H1 (cell line): ENCODE data around the gene ZNF562. TPM values are rescaled to one million over a fixed set of nuclear protein-coding genes. Genes with fewer than 3 reads are reported as not detected.
A peak's percentile ranks its signal among the peaks of the same experiment; 100 is the strongest.

ENCODE experiments used
- CTCF ChIA-PET: fragments of 300-600 bp; sonication (Branson Sonifier 250); formaldehyde crosslinking; loops from one replicate; lab custom pipeline; 2021; ENCODE audit not compliant: partially characterized antibody; lab: Charles Lee
- POLR2A ChIA-PET: fragments of 300-600 bp; sonication (Branson Sonifier 250); formaldehyde crosslinking; loops from one replicate; lab custom pipeline; 2021; ENCODE audit warnings: inconsistent platforms; ENCODE audit not compliant: partially characterized antibody; lab: Charles Lee
- DNase-seq, 2 experiments: peaks; one replicate each; pipeline versions ENCODE4 v3.0.0 to v3.0.0-alpha.2; 2010 to 2022; ENCODE audit warnings: low spot score in 2 of 2, low read depth in 1 of 2, mixed read lengths in 1 of 2
- FAIRE-seq: peaks from 2 replicates; lab custom pipeline; 2011; peaks lifted over from hg19 to GRCh38; lab: Jason Lieb, UNC
- H2AFZ ChIP-seq: 2 replicates; pipeline ENCODE4 v1.8.1; 2012; ENCODE audit warnings: low read length, inconsistent platforms
- H2AK5ac ChIP-seq: 2 replicates; pipeline ENCODE4 v1.6.1; 2013; ENCODE audit warnings: low read depth, low read length
- H2BK120ac ChIP-seq: replicated peaks from 2 replicates; pipeline ENCODE3; 2013; ENCODE audit warnings: low read depth, low read length, inconsistent platforms
- H2BK12ac ChIP-seq: 2 replicates; pipeline ENCODE4 v1.6.1; 2013; ENCODE audit warnings: low read depth, low read length
- H2BK15ac ChIP-seq: 2 replicates; pipeline ENCODE4 v1.6.1; 2013; ENCODE audit warnings: low read length
- H2BK20ac ChIP-seq: 2 replicates; pipeline ENCODE4 v1.6.1; 2013; ENCODE audit warnings: low read length
- H2BK5ac ChIP-seq: 2 replicates; pipeline ENCODE4 v1.6.1; 2013; ENCODE audit warnings: low read depth, low read length
- H3K14ac ChIP-seq: 2 replicates; pipeline ENCODE4 v1.6.1; 2013; ENCODE audit warnings: inconsistent platforms; ENCODE audit not compliant: insufficient read length
- H3K18ac ChIP-seq: 2 replicates; pipeline ENCODE4 v1.6.1; 2013; ENCODE audit warnings: low read length; ENCODE audit errors: extremely low read depth
- H3K23ac ChIP-seq: 2 replicates; pipeline ENCODE4 v1.6.1; 2013; ENCODE audit warnings: inconsistent platforms; ENCODE audit not compliant: insufficient read length
- H3K23me2 ChIP-seq: 2 replicates; pipeline ENCODE4 v1.6.1; 2013; ENCODE audit warnings: low read depth, low read length
- H3K27ac ChIP-seq: 2 replicates; pipeline ENCODE4 v1.6.1; 2011; ENCODE audit warnings: low read depth, low read length, inconsistent platforms
- H3K27me3 ChIP-seq, 4 experiments: replicated peaks in 1 of 4; 1 replicate in 1 of 4; 2 replicates in 3 of 4; pipeline versions ENCODE4 v1.6.1 to v1.8.1; 2011 to 2013; ENCODE audit warnings: low read length in 3 of 4, mild to moderate bottlenecking in 3 of 4, inconsistent platforms in 2 of 4, mixed read lengths in 2 of 4, moderate library complexity in 1 of 4; ENCODE audit not compliant: control insufficient read depth in 3 of 4, insufficient read depth in 3 of 4; ENCODE audit errors: extremely low read depth in 1 of 4
- H3K36me3 ChIP-seq, 4 experiments: 2 replicates each; pipeline versions ENCODE4 v1.6.1 to v1.8.1; 2011 to 2013; ENCODE audit warnings: mild to moderate bottlenecking in 4 of 4, low read length in 3 of 4, moderate library complexity in 2 of 4, control low read depth in 1 of 4, inconsistent platforms in 1 of 4; ENCODE audit not compliant: insufficient read depth in 4 of 4, control insufficient read depth in 2 of 4
- H3K4ac ChIP-seq: replicated peaks from 2 replicates; pipeline ENCODE3; 2013; ENCODE audit warnings: low read length, low read depth, mixed read lengths, inconsistent platforms; ENCODE audit not compliant: insufficient read length
- H3K4me1 ChIP-seq, 4 experiments: replicated peaks in 1 of 4; 1 replicate in 1 of 4; 2 replicates in 3 of 4; pipeline versions ENCODE4 v1.6.1 to v1.8.1; 2011 to 2013; ENCODE audit warnings: low read length in 3 of 4, inconsistent platforms in 2 of 4, mixed read lengths in 1 of 4; ENCODE audit not compliant: insufficient read depth in 4 of 4, control insufficient read depth in 3 of 4
- H3K4me2 ChIP-seq, 2 experiments: 2 replicates each; pipeline versions ENCODE4 v1.6.1 to v1.8.1; 2011 to 2013; ENCODE audit warnings: low read depth in 2 of 2, low read length in 2 of 2, control low read depth in 1 of 2, inconsistent platforms in 1 of 2, mild to moderate bottlenecking in 1 of 2; ENCODE audit not compliant: insufficient read depth in 1 of 2
- H3K4me3 ChIP-seq, 4 experiments: fragments of 200-600, 300-600 bp in 1 of 4; sonication (generic), shearing (Covaris generic), sonication (Bioruptor Twin) in 1 of 4; 2 replicates each; pipeline versions ENCODE4 v1.5.1 to v1.8.1; 2011 to 2016; ENCODE audit warnings: low read length in 4 of 4, low read depth in 3 of 4, control low read depth in 2 of 4, inconsistent platforms in 2 of 4, mild to moderate bottlenecking in 2 of 4, mixed read lengths in 1 of 4, moderate library complexity in 1 of 4; ENCODE audit not compliant: insufficient read depth in 2 of 4; ENCODE audit errors: extremely low read depth in 1 of 4
- H3K56ac ChIP-seq: replicated peaks from 2 replicates; pipeline ENCODE3; 2013; ENCODE audit warnings: low read depth, mild to moderate bottlenecking, mixed read lengths, low read length, inconsistent platforms; ENCODE audit not compliant: insufficient read length
- H3K79me1 ChIP-seq: 2 replicates; pipeline ENCODE4 v1.6.1; 2013; ENCODE audit warnings: low read depth, low read length, control low read depth
- H3K79me2 ChIP-seq, 2 experiments: 2 replicates each; pipeline versions ENCODE4 v1.6.1 to v1.8.1; 2012 to 2013; ENCODE audit warnings: low read length in 2 of 2, mild to moderate bottlenecking in 2 of 2, inconsistent platforms in 1 of 2; ENCODE audit not compliant: insufficient read depth in 2 of 2, control insufficient read depth in 1 of 2
- H3K9ac ChIP-seq, 4 experiments: replicated peaks in 1 of 4; 1 replicate in 1 of 4; 2 replicates in 3 of 4; pipeline versions ENCODE4 v1.6.1 to v1.8.1; 2011 to 2013; ENCODE audit warnings: low read depth in 3 of 4, low read length in 3 of 4, control low read depth in 2 of 4, mild to moderate bottlenecking in 2 of 4, moderate library complexity in 2 of 4, inconsistent platforms in 1 of 4; ENCODE audit errors: extremely low read depth in 1 of 4
- H3K9me3 ChIP-seq, 2 experiments: 2 replicates each; pipeline versions ENCODE4 v1.6.1 to v1.8.1; 2012 to 2013; ENCODE audit warnings: mild to moderate bottlenecking in 2 of 2, moderate library complexity in 2 of 2, control low read depth in 1 of 2, inconsistent platforms in 1 of 2, low read depth in 1 of 2, low read length in 1 of 2, mixed read lengths in 1 of 2; ENCODE audit not compliant: insufficient read depth in 2 of 2
- H4K20me1 ChIP-seq, 2 experiments: replicated peaks in 1 of 2; 2 replicates each; pipeline versions ENCODE3 to v1.8.1; 2011 to 2013; ENCODE audit warnings: inconsistent platforms in 2 of 2, low read length in 2 of 2, mild to moderate bottlenecking in 1 of 2; ENCODE audit not compliant: insufficient read depth in 2 of 2, control insufficient read depth in 1 of 2
- H4K5ac ChIP-seq: 2 replicates; pipeline ENCODE4 v1.6.1; 2013; ENCODE audit warnings: low read length, low read depth, mixed read lengths, inconsistent platforms; ENCODE audit not compliant: insufficient read length
- H4K8ac ChIP-seq: 2 replicates; pipeline ENCODE4 v1.8.0; 2013; ENCODE audit warnings: mild to moderate bottlenecking, moderate library complexity, low read length, inconsistent platforms; ENCODE audit not compliant: insufficient read depth; ENCODE audit errors: extremely low read depth
- H4K91ac ChIP-seq: replicated peaks from 2 replicates; pipeline ENCODE3; 2013; ENCODE audit warnings: low read length, mixed read lengths, inconsistent platforms; ENCODE audit not compliant: insufficient read length
- ATF2 ChIP-seq: IDR thresholded peaks from 2 replicates; pipeline ENCODE4 v1.6.1; 2012; ENCODE audit warnings: low read length, inconsistent platforms
- ZNF274 ChIP-seq: IDR thresholded peaks from 2 replicates; pipeline ENCODE4 v1.7.0; 2012; ENCODE audit warnings: low read length, borderline replicate concordance; ENCODE audit errors: extremely low read depth
- WGBS, 2 experiments: shearing (Covaris generic) in 1 of 2; methylation state at CpG; one replicate each; pipeline versions ENCODE4 v1.1.6 to v1.1.7; 2013 to 2015; ENCODE audit warnings: low lambda C conversion rate in 2 of 2, mixed read lengths in 2 of 2, inconsistent platforms in 1 of 2, low coverage in 1 of 2, missing lambda C conversion rate in 1 of 2; ENCODE audit not compliant: insufficient replicate concordance in 2 of 2, insufficient coverage in 1 of 2, insufficient read length in 1 of 2; ENCODE audit errors: extremely low coverage in 1 of 2, missing lambda C conversion rate in 1 of 2; 5-methylcytosine and 5-hydroxymethylcytosine counted together
- polyA plus RNA-seq, 7 experiments: library from polyadenylated mRNA; depleted of rRNA in 3 of 7; stranded (reverse) in 5 of 7; unstranded in 2 of 7; fragments of >200 nt in 5 of 7; fragments of 200-250 nt in 2 of 7; gene quantifications; 1 replicate in 5 of 7; 2 replicates in 1 of 7; 4 replicates in 1 of 7; pipeline versions ENCODE4 v1.2.1 to v1.2.3, GENCODE V29; 2011 to 2013; ENCODE audit warnings: missing spikeins in 2 of 7, mixed read lengths in 2 of 7
- total RNA-seq: library from RNA; stranded (reverse); fragmentation: NEBNext Ultra II Directional; extraction: Animal tissue kit (Norgen Biotek cat#: 25700); gene quantifications from 2 replicates; pipeline ENCODE4 v1.2.1, GENCODE V29; 2021

The ZNF562 gene
- total and polyA plus RNA-seq, 2 of the 8 experiments (the other 6 are each of a cell fraction or from before 2014, with no cell fraction given), result 0.12 to 2.5 TPM

- no peak for TF ChIP-seq ATF2
- TF ChIP-seq ZNF274, result peak; percentile 40; the same call in 1 of the 2 replicates
- Histone ChIP-seq H3K4me1 (no peaks in the 10 kb centered on the region), H4K8ac (no peak overlapping the region), H2BK5ac (no peak overlapping the region), H4K91ac (no peak overlapping the region), H3K27me3 (no peaks in the 10 kb centered on the region; a peak in 1 of 7 replicates), H3K23me2 (no peaks in the 10 kb centered on the region), H3K14ac (no peak overlapping the region), H4K5ac (no peak overlapping the region), H2BK15ac (no peak overlapping the region), H3K36me3 (peaks cover 42 to 76% (median 65%) of the 10 kb centered on the region in 4 experiments), H2BK20ac (no peak overlapping the region), H2AK5ac (no peak overlapping the region), H3K56ac (no peak overlapping the region), H3K23ac (no peak overlapping the region), H3K79me1 (no peaks in the 10 kb centered on the region), H3K27ac (no peak overlapping the region), H2AFZ (no peak overlapping the region), H2BK12ac (no peak overlapping the region), H3K79me2 (no peaks in the 10 kb centered on the region), H3K4ac (no peak overlapping the region), H3K18ac (no peak overlapping the region), H3K4me3 (no peak overlapping the region), H3K9me3 (peaks cover 26 to 28% of the 10 kb centered on the region in 2 experiments), H2BK120ac (no peak overlapping the region), H3K9ac (no peak overlapping the region), H3K4me2 (no peak overlapping the region), H4K20me1 (no peaks in the 10 kb centered on the region)
- no peak for DNase-seq
- CTCF ChIA-PET, result no interaction called here
- 89% methylated on average over 2 of the region's 2 CpGs; no CpG with 5 or more reads in 1 of the 2 experiments for WGBS, 2 experiments
- no peak for FAIRE-seq
- POLR2A ChIA-PET, result interaction anchor here (2.1 kb wide), 1 partner anchor 12 kb away, joined by 10 read pairs; no protein-coding TSS in a partner anchor
These were observed 64.3 kb downstream of the ZNF562 start for GRCh38 chr19:9610484-9611113.
